A549 treated with Hydrocortisone at 1 μM for 4 hours (cell line): ENCODE results near the gene UPK3BL1. TPM values are rescaled to one million over a fixed set of nuclear protein-coding genes. Genes with fewer than 3 reads are reported as not detected.

ENCODE experiments used
- total RNA-seq: library from RNA; stranded (reverse); fragments of 200-300 nt; extraction: Qiagen RNA extraction; gene quantifications from 5 replicates; pipeline ENCODE4 v1.2.3, GENCODE V29; 2022

UPK3BL1 gene
- total RNA-seq, result 10.5 to 16.8 TPM (median 13.0 TPM) in 5 replicates

DNA sequence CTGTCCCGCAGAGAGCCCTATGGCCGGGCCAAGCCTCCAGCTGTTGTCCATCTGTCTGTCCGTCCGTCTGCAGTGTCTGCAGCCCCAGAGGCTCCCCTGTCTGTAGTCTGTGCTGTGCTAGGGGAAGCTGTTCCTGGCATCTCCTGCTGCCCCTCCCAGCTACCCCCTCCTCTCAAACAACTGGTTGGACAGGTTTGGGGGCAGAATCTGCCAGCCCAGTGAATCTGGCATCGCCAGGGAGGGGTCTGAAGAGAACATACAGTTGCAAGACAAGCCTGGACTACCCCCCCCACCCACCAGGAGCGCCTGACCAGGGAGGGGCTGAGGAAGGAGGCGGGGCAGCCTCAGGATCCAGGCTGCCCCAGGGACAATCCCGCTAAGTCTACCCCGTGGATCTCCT, at the start of gene UPK3BL1:
Gene UPK3BL1, minus strand, starts transcription at position 101 of the 400 bp plus-strand sequence. Its CDS starts 50 bp downstream, at position 51.

GRCh38 chr7:102671166-102671955, 28.8 kb upstream of the UPK3BL1 start, which contains the start of gene POLR2J2:
Gene POLR2J2 (minus strand): TSS chr7:102671663. CDS start chr7:102671601, 62 bp downstream.

DNA sequence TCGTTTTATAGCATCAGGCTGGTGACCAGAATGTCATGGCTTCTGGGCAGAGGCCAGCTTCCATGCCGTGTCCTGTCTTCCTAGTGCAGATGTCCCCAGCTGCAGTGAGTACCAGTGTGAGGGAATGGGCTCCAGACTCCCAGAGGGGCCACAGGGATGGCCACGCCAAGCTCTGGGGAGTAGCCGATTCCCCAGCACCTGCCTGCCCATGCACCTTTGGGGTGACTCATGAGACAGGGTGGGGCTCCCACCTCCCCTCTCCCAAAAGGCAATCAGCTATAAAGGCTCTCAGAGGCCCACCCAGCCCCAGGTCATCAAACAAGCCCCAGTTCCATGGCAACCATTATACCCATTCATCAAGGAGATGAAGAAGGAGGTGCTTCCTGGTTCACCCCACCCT, 7.3 kb upstream of the UPK3BL1 start, which contains the start of gene SPDYE2B:
Gene SPDYE2B, plus strand, starts transcription at position 396 of the 400 bp plus-strand sequence. CDS start 2,030 bp downstream, outside the sequence.

DNA sequence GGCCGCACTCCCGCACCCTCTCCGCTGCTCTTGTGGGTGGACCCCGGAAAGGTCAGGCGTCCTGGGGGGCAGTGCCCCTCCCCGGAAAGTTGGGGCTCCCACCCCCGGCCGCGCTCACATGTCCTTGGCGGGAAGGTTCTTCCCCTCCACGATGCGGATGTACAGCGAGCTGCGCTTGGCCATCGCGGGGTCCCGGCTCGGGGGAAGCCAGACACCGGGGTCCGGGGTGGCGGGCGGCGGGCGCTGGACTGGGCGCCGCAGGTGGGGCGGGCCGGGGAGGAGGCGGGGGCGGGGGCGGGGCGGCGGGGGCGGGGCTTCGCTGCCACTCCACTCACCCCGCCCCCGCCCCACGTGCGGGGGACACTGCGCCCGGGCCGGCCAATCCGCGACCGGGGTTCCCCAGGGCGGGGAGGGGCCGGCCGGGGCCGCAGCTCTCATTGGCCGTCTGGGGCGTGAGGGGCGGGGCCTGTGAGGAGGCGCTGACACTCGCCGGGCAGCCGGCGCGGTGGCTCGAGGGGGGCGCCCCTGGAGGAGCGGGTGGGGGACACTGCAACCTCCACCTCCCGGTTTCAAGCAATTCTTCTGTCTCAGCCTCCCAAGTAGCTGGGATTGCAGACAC, 26.0 kb downstream of the UPK3BL1 start, which contains the start of gene RASA4:
Gene RASA4, minus strand, starts transcription at position 250 of the 619 bp plus-strand sequence. Its CDS starts 67 bp downstream, at position 183.

Other genes with a start within 250 kb of the UPK3BL1 start
- 20.8 to 24.2 TPM (median 21.6 TPM) in 5 replicates for gene PRKRIP1, start 246.4 kb downstream of the UPK3BL1 start, total RNA-seq
- gene ORAI2, start 209.2 kb downstream of the UPK3BL1 start, total RNA-seq, result 28.7 to 33.4 TPM (median 31.9 TPM) in 5 replicates
- gene ALKBH4, start 177.9 kb downstream of the UPK3BL1 start, total RNA-seq, result 10.4 to 11.9 TPM (median 10.6 TPM) in 5 replicates
- gene LRWD1, start 177.8 kb downstream of the UPK3BL1 start, total RNA-seq, result 26.3 to 29.9 TPM (median 29.2 TPM) in 5 replicates
- 96.4 to 110 TPM (median 107 TPM) in 5 replicates for gene POLR2J, start 163.9 kb downstream of the UPK3BL1 start, total RNA-seq
- 1.2 to 2.1 TPM (median 1.6 TPM) in 5 replicates for gene RASA4B, start 125.0 kb downstream of the UPK3BL1 start, total RNA-seq
- gene UPK3BL2, start 99.1 kb downstream of the UPK3BL1 start, total RNA-seq, result 1.3 to 3.2 TPM (median 2.4 TPM) in 5 replicates
- 0.05 TPM in 1 of 5 replicates, not detected in the others for gene SPDYE2, start 91.6 kb downstream of the UPK3BL1 start, total RNA-seq
- gene POLR2J3, start 70.2 kb downstream of the UPK3BL1 start, total RNA-seq, result 13.5 to 53.6 TPM (median 32.9 TPM) in 5 replicates
- gene RASA4, start 26.0 kb downstream of the UPK3BL1 start, total RNA-seq, result 1.6 to 2.6 TPM (median 2.2 TPM) in 5 replicates
- gene SPDYE2B, start 7.5 kb upstream of the UPK3BL1 start, total RNA-seq, result not detected in 5 replicates
- 0.12 to 0.61 TPM (median 0.24 TPM) in 5 replicates for gene POLR2J2, start 28.9 kb upstream of the UPK3BL1 start, total RNA-seq
- 6.0 to 7.9 TPM (median 6.9 TPM) in 5 replicates for gene FAM185A, start 106.2 kb upstream of the UPK3BL1 start, total RNA-seq